NCI-H524 treated with DMSO at 0.1 percent for 48 hours (cell line): ENCODE results near the gene SLC25A36.
A peak's percentile ranks its signal among the peaks of the same experiment; 100 is the strongest.
"Not testable (repeated sequence)": the region's sequence is repeated elsewhere in the genome, so short reads cannot be mapped to it uniquely, and the experiment has no call there.

Experiments
- DNase-seq: peaks from one replicate; lab custom pipeline; 2025; lab: John Stamatoyannopoulos, UW

SLC25A36 gene

GRCh38 chr3:140995881-140996280 lies 54.2 kb downstream of the SLC25A36 start:
- no peak for DNase-seq

- DNase-seq, result peak; percentile 39
These were observed 58.5 kb downstream of the SLC25A36 start for GRCh38 chr3:141000027-141000663.

- no peak for DNase-seq
These were observed 59.0 kb downstream of the SLC25A36 start for GRCh38 chr3:141000686-141001085.

- no peak for DNase-seq
These were observed 64.7 kb downstream of the SLC25A36 start for GRCh38 chr3:141006344-141006743.

GRCh38 chr3:141009496-141009895 lies 67.9 kb downstream of the SLC25A36 start:
- DNase-seq, result no peak

GRCh38 chr3:141011232-141011996 lies 69.8 kb downstream of the SLC25A36 start:
- DNase-seq, result peak; percentile 49

- no peak for DNase-seq
These were observed 70.3 kb downstream of the SLC25A36 start for GRCh38 chr3:141011997-141012262.

GRCh38 chr3:141012571-141012970 lies 70.9 kb downstream of the SLC25A36 start:
- no peak for DNase-seq

GRCh38 chr3:141015481-141015880 lies 73.8 kb downstream of the SLC25A36 start:
- no peak for DNase-seq

- not testable (repeated sequence) for DNase-seq
These were observed 76.0 kb downstream of the SLC25A36 start for GRCh38 chr3:141017366-141018322.

- DNase-seq, result peak; percentile 52
These were observed 77.6 kb downstream of the SLC25A36 start for GRCh38 chr3:141019244-141019643.

GRCh38 chr3:141020143-141020830 lies 78.7 kb downstream of the SLC25A36 start:
- peak; percentile 40 for DNase-seq

- no peak for DNase-seq
These were observed 79.6 kb downstream of the SLC25A36 start for GRCh38 chr3:141021261-141021660.
